Lower leg skin (tissue), 3 donors: ENCODE data around the gene KRTAP5-10.

Source experiments
- POLR2A ChIP-seq, 2 donors: fragments of 450-650 bp; IDR thresholded peaks; one replicate each; pipeline ENCODE4 v1.6.1; 2016 to 2017; ENCODE audit warnings: antibody characterized with exemption in 2 of 2, mild to moderate bottlenecking in 1 of 2, moderate library complexity in 1 of 2
- TF ChIP-seq, protein P1 (sequence below), 3 donors: fragments of 450-650 bp; IDR thresholded peaks; one replicate each; pipeline ENCODE4 v1.5.1; 2016; ENCODE audit warnings: antibody characterized with exemption in 3 of 3, mild to moderate bottlenecking in 3 of 3, moderate library complexity in 2 of 3

DNA sequence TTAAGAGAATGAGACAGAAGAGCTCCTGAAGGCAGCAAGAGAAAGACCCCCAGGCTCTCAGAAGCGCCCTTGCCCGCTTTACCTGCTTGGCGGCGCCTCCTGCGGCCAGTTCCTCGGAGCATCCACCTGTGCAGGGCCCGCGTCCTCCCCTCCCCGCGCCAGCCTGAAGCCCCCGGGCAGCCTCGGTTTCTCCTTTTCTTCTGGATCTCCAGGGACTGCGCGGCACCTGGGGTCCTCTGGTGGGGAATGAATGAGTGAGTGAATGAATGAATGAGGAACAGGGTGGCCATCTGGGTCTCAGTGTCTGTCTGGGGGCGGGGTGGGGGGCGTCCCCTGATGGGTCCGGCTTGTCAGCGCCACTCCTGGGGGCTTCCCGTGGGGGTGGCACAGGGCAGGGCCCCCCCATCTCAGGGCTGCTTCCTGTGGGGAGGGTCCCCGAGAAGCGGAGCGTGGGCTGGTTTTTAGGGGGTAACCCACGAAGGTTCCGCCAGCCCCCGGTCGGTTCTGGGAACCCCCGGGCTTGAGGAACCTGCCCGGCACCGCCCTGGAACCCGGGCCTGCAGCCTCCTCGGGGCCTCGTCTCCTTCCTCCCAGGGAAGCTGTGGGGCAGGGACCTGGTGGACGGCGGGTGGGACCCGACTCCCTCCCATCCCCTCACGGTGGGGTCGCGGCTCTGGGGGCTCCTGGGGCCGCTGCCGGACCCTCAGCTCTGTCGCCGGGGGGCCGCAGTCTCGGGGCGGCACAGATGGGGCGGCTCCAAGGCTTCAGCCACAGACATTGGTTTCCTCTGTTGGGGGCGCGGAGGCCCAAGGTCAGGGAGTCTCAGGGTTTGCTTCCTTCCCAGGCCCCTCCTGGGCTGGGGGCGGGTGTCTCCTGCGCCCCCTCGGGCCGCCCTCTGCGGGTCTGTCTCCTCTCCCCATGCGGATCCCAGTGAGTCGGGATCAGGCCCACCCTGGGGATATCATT, 46.6 kb upstream of the KRTAP5-10 start:
- TF ChIP-seq, protein P1, sequence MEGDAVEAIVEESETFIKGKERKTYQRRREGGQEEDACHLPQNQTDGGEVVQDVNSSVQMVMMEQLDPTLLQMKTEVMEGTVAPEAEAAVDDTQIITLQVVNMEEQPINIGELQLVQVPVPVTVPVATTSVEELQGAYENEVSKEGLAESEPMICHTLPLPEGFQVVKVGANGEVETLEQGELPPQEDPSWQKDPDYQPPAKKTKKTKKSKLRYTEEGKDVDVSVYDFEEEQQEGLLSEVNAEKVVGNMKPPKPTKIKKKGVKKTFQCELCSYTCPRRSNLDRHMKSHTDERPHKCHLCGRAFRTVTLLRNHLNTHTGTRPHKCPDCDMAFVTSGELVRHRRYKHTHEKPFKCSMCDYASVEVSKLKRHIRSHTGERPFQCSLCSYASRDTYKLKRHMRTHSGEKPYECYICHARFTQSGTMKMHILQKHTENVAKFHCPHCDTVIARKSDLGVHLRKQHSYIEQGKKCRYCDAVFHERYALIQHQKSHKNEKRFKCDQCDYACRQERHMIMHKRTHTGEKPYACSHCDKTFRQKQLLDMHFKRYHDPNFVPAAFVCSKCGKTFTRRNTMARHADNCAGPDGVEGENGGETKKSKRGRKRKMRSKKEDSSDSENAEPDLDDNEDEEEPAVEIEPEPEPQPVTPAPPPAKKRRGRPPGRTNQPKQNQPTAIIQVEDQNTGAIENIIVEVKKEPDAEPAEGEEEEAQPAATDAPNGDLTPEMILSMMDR (IDR thresholded peaks at IDR 0.05), result no peak
- TF ChIP-seq POLR2A (IDR thresholded peaks at IDR 0.05), result no peak
